ENCODE measurements around the gene ZNF318. TPM values are rescaled to one million over a fixed set of nuclear protein-coding genes. Genes with fewer than 3 reads are reported as not detected.
"Not testable (repeated sequence)": the region's sequence is repeated elsewhere in the genome, so short reads cannot be mapped to it uniquely, and the experiment has no call there.

ZNF318 gene, protein sequence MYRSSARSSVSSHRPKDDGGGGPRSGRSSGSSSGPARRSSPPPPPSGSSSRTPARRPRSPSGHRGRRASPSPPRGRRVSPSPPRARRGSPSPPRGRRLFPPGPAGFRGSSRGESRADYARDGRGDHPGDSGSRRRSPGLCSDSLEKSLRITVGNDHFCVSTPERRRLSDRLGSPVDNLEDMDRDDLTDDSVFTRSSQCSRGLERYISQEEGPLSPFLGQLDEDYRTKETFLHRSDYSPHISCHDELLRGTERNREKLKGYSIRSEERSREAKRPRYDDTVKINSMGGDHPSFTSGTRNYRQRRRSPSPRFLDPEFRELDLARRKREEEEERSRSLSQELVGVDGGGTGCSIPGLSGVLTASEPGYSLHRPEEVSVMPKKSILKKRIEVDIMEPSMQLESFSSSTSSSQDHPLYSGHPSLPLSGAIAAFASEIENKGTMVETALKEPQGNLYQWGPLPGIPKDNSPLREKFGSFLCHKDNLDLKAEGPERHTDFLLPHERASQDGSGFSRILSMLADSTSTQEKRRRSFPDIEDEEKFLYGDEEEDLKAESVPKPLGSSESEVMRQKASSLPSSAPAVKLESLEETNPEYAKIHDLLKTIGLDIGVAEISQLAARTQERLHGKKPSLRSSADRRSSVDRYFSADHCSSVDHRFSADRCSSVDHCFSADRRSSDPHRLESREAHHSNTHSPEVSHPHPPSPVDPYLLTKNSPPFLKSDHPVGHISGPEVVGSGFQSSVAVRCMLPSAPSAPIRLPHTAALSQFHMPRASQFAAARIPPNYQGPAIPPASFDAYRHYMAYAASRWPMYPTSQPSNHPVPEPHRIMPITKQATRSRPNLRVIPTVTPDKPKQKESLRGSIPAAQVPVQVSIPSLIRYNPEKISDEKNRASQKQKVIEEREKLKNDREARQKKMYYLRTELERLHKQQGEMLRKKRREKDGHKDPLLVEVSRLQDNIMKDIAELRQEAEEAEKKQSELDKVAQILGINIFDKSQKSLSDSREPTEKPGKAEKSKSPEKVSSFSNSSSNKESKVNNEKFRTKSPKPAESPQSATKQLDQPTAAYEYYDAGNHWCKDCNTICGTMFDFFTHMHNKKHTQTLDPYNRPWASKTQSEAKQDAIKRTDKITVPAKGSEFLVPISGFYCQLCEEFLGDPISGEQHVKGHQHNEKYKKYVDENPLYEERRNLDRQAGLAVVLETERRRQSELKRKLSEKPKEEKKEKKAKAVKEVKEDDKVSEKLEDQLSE (N-terminal part only)
- 10 to 100 TPM in 2 of 6 experiments, 1 to 10 TPM in 4; 8.8 to 13.3 (median 9.1) TPM for total RNA-seq
- long read RNA-seq: 0 reads

DNA sequence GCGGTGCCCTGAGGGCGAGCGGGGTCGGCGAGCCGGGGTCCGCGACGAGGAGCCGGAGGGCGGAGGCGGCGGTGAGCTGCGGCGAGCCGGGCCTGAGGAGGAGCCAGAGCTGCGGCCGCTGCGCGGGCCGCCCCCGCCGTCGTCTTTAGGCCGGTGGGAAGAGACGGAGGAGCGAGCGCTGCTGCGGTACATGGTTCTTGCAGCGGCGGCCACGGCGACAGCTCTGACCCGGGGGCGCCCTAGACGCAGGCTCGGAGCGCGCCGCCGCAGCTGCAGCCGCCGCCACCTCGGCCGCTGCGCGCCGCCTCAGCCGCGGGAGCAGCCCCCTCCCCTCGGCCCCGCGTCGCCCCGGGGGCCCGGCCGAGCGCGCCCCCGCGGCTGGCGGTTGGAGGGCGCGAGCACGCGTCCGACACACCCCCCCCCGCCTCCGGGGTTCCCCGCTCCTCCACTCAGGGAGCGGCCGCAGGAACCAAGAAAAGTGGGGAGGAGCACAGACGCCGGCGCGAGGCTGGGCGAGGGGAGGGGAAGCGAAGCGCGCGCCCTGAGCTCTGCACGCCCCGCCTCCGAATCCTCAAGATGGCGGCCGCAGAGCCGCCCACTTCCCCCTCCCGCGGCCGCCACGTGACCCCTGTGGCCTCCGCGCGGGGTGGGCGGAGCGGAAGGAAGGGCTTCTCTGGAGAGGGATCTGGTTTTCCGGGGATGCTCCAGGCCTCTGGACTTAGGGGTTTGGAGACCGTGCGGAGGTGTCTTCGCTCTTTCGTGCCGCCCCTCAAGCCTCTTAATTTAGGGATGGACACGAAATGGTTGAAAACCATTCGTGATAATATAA lies at the start of gene ZNF318:
TSS of gene ZNF318 (minus strand) at position 474 of the 829 bp plus-strand sequence. CDS start at position 192, 282 bp downstream.
- ATAC-seq (peak; percentile 97 to 99 (median 98)), DNase-seq (peak; percentile 96 to 97 (median 96))
- Histone ChIP-seq H3K4me3 (peak within 1 kb of the TSS; percentile 67 to 75 (median 74)), H3K36me3 (peaks cover 0 to 8% (median 0%) of the 10 kb centered on the region in 4 donors), H3K9me3 (no peaks in the 10 kb centered on the region), H3K27ac (peak within 1 kb of the TSS; percentile 62 to 70 (median 67)), H3K4me1 (peaks cover 0 to 15% (median 2%) of the 10 kb centered on the region in 4 donors), H3K27me3 (no peaks in the 10 kb centered on the region)
- WGBS (ENCODE audit: insufficient coverage, low coverage, low lambda C conversion rate, missing lambda C conversion rate): 0% methylated on average over 8 of the region's 104 CpGs
- intact Hi-C loops (cut with DNase I): no loop called here
- TF ChIP-seq POLR2A (IDR thresholded peaks at IDR 0.05): peak; percentile 52
- TF ChIP-seq, protein P1, sequence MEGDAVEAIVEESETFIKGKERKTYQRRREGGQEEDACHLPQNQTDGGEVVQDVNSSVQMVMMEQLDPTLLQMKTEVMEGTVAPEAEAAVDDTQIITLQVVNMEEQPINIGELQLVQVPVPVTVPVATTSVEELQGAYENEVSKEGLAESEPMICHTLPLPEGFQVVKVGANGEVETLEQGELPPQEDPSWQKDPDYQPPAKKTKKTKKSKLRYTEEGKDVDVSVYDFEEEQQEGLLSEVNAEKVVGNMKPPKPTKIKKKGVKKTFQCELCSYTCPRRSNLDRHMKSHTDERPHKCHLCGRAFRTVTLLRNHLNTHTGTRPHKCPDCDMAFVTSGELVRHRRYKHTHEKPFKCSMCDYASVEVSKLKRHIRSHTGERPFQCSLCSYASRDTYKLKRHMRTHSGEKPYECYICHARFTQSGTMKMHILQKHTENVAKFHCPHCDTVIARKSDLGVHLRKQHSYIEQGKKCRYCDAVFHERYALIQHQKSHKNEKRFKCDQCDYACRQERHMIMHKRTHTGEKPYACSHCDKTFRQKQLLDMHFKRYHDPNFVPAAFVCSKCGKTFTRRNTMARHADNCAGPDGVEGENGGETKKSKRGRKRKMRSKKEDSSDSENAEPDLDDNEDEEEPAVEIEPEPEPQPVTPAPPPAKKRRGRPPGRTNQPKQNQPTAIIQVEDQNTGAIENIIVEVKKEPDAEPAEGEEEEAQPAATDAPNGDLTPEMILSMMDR (IDR thresholded peaks at IDR 0.05): no peak

DNA sequence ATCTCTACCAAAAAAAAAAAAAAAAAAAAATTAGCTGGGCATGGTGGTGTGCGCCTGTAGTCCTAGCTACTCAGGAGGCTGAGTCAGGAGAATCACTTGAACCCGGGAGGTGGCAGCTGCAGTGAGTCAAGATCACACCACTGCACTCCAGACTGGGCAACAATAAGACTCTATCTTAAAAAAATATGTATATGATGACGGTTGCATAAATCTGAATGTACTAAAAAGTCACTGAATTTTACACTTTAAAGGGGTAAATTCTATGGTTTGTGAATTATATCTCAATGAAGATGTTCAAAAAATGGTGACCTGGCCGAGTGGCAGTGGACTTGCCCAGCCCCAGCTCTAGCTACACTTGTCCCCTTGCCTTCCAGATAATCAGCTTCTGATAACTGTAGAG lies 47.5 kb upstream of the ZNF318 start:
- WGBS (ENCODE audit: insufficient coverage, low coverage, low lambda C conversion rate, missing lambda C conversion rate): 84% methylated on average over 4 of the region's 4 CpGs
- DNase-seq: no peak
- H3K36me3 ChIP-seq: no peaks in the 10 kb centered on the region
- no peak overlapping the region for H3K4me3 ChIP-seq
- H3K9me3 ChIP-seq: no peaks in the 10 kb centered on the region
- TF ChIP-seq, protein P1 (IDR thresholded peaks at IDR 0.05): no peak
- no peak for TF ChIP-seq POLR2A (IDR thresholded peaks at IDR 0.05)
- no peak for ATAC-seq
- H3K27ac ChIP-seq: no peak overlapping the region
- H3K27me3 ChIP-seq: no peaks in the 10 kb centered on the region
- intact Hi-C loops (cut with DNase I): no loop called here
- H3K4me1 ChIP-seq: no peaks in the 10 kb centered on the region

DNA sequence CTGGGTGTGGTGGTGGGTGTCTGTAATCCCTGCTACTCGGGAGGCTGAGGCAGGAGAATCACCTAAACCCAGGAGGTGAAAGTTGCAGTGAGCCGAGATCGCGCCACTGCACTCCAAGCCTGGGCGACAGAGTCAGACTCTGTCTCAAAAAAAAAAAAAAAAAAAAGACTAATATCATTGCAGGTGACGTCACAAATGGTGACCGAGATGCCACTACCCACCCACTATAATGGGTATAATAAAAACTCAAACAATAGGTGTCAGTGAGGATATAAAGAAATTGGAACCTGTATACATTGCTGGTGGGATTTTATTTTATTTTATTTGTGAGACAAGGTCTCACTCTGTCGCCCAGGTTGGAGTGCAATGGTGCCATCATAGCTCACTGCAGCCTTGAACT lies 45.8 kb upstream of the ZNF318 start:
- intact Hi-C loops (cut with DNase I); H3K27me3 ChIP-seq; H3K9me3 ChIP-seq; ATAC-seq; H3K4me3 ChIP-seq; H3K27ac ChIP-seq; H3K36me3 ChIP-seq; H3K4me1 ChIP-seq; DNase-seq: not testable (repeated sequence)
- WGBS (ENCODE audit: insufficient coverage, low coverage, low lambda C conversion rate, missing lambda C conversion rate): 94% methylated on average over 7 of the region's 8 CpGs

DNA sequence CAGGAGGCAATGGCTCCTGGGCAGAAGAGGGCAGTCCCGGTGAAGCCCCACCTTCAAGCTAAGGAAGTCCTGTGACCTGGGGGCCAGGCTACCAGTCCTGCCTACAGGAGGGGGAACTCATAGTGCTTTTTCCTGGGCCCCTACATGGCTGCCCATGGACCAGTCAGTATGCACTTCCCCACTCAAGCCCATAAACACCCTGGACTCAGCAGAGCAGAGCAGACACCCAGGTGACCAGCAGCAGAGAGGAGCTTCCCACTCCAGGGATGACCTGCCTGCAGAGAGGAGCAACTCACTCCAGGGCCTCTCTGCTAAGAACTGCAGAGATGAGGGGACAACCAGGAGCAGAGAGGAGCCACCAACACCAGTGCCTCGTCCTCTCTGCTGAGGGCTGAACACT lies 43.6 kb upstream of the ZNF318 start:
- no CpG with 5 or more reads among the region's 2 CpGs for whole genome bisulfite sequencing (ENCODE audit: insufficient coverage, low coverage, low lambda C conversion rate, missing lambda C conversion rate)
- DNase-seq (no peak), ATAC-seq (no peak)

More for the DNA sequence above, 43.6 kb upstream of the ZNF318 start:
- intact Hi-C loops (cut with DNase I): no loop called here
- no peaks in the 10 kb centered on the region for H3K27me3 ChIP-seq
- H3K36me3 ChIP-seq: no peaks in the 10 kb centered on the region
- H3K9me3 ChIP-seq: no peaks in the 10 kb centered on the region
- TF ChIP-seq, protein P1 (IDR thresholded peaks at IDR 0.05): no peak
- no peak for TF ChIP-seq POLR2A (IDR thresholded peaks at IDR 0.05)
- no peaks in the 10 kb centered on the region for H3K4me1 ChIP-seq
- no peak overlapping the region for H3K27ac ChIP-seq
- H3K4me3 ChIP-seq: no peak overlapping the region
